ENCODE data around the gene POLR3C. TPM values are rescaled to one million over a fixed set of nuclear protein-coding genes. Genes with fewer than 3 reads are reported as not detected.
A peak's percentile ranks its signal among the peaks of the same experiment; 100 is the strongest.

The POLR3C gene
- total RNA-seq, 2 donors from 2014 or later, result 20.4 to 22.2 TPM

GRCh38 chr1:145845144-145845513 lies 21.1 kb downstream of the POLR3C start:
- H3K9me3 Mint-ChIP-seq, result no peaks in the 10 kb centered on the region
- ATAC-seq (replicated peaks), result peak; percentile 51
- H3K4me1 Mint-ChIP-seq, result peaks cover 4% of the 10 kb centered on the region
- H3K36me3 Mint-ChIP-seq (ENCODE audit: low read depth), result peaks cover 31% of the 10 kb centered on the region
- no peak overlapping the region for H3K4me3 Mint-ChIP-seq
- H3K27me3 Mint-ChIP-seq, result no peaks in the 10 kb centered on the region
- no peak overlapping the region for H3K27ac Mint-ChIP-seq

GRCh38 chr1:145845514-145846161 lies 21.6 kb downstream of the POLR3C start, which contains the start of gene NUDT17:
Gene NUDT17, plus strand, starts transcription at chr1:145845630. Its CDS starts 11 bp downstream, at chr1:145845641.
- Mint-ChIP-seq H3K4me3 (no peak within 1 kb of the TSS), H3K27ac (peak within 1 kb of the TSS; percentile 74), H3K27me3 (no peaks in the 10 kb centered on the region), H3K36me3 (ENCODE audit: low read depth) (peaks cover 31% of the 10 kb centered on the region), H3K4me1 (peaks cover 4% of the 10 kb centered on the region), H3K9me3 (no peaks in the 10 kb centered on the region)
- ATAC-seq (replicated peaks), result peak; percentile 90

GRCh38 chr1:145846201-145846612 lies 22.2 kb downstream of the POLR3C start:
- peaks cover 31% of the 10 kb centered on the region for H3K36me3 Mint-ChIP-seq (ENCODE audit: low read depth)
- peak overlapping the region; percentile 74 for H3K27ac Mint-ChIP-seq
- peaks cover 4% of the 10 kb centered on the region for H3K4me1 Mint-ChIP-seq
- peak; percentile 39 for ATAC-seq (replicated peaks)
- H3K9me3 Mint-ChIP-seq, result no peaks in the 10 kb centered on the region
- H3K4me3 Mint-ChIP-seq, result no peak overlapping the region
- no peaks in the 10 kb centered on the region for H3K27me3 Mint-ChIP-seq

- Mint-ChIP-seq H3K4me3 (no peak overlapping the region), H3K27ac (no peak overlapping the region), H3K27me3 (no peaks in the 10 kb centered on the region), H3K9me3 (no peaks in the 10 kb centered on the region), H3K36me3 (ENCODE audit: low read depth) (peaks cover 27% of the 10 kb centered on the region), H3K4me1 (peaks cover 4% of the 10 kb centered on the region)
- no peak for ATAC-seq (replicated peaks)
These were observed 23.8 kb downstream of the POLR3C start for GRCh38 chr1:145847827-145848226.

GRCh38 chr1:145849356-145850160 lies 25.6 kb downstream of the POLR3C start:
- Mint-ChIP-seq H3K36me3 (ENCODE audit: low read depth) (peaks cover 44% of the 10 kb centered on the region), H3K4me3 (no peak overlapping the region), H3K9me3 (no peaks in the 10 kb centered on the region), H3K27ac (peak overlapping the region; percentile 31), H3K27me3 (no peaks in the 10 kb centered on the region), H3K4me1 (peaks cover 4% of the 10 kb centered on the region)
- no peak for ATAC-seq (replicated peaks)

- H3K4me1 Mint-ChIP-seq, result peaks cover 14% of the 10 kb centered on the region
These were observed 31.5 kb downstream of the POLR3C start for GRCh38 chr1:145855426-145855948.

GRCh38 chr1:145857170-145857569 lies 33.2 kb downstream of the POLR3C start:
- ATAC-seq (replicated peaks), result no peak
- Mint-ChIP-seq H3K36me3 (ENCODE audit: low read depth) (peaks cover 46% of the 10 kb centered on the region), H3K4me1 (peaks cover 14% of the 10 kb centered on the region), H3K27me3 (no peaks in the 10 kb centered on the region), H3K4me3 (no peak overlapping the region), H3K27ac (no peak overlapping the region), H3K9me3 (no peaks in the 10 kb centered on the region)

More at GRCh38 chr1:145855426-145855948, 31.5 kb downstream of the POLR3C start:
- Mint-ChIP-seq H3K27ac (peak overlapping the region; percentile 21), H3K27me3 (no peaks in the 10 kb centered on the region), H3K36me3 (ENCODE audit: low read depth) (peaks cover 58% of the 10 kb centered on the region), H3K9me3 (no peaks in the 10 kb centered on the region), H3K4me3 (peak overlapping the region; percentile 9)
- no peak for ATAC-seq (replicated peaks)

- no peaks in the 10 kb centered on the region for H3K9me3 Mint-ChIP-seq
- H3K4me1 Mint-ChIP-seq, result peaks cover 14% of the 10 kb centered on the region
- H3K36me3 Mint-ChIP-seq (ENCODE audit: low read depth), result peaks cover 34% of the 10 kb centered on the region
- peak overlapping the region; percentile 90 for H3K4me3 Mint-ChIP-seq
- ATAC-seq (replicated peaks), result peak; percentile 25
- H3K27me3 Mint-ChIP-seq, result no peaks in the 10 kb centered on the region
- peak overlapping the region; percentile 78 for H3K27ac Mint-ChIP-seq
These were observed 34.4 kb downstream of the POLR3C start for GRCh38 chr1:145858238-145858900.

- H3K36me3 Mint-ChIP-seq (ENCODE audit: low read depth), result peaks cover 28% of the 10 kb centered on the region
- no peaks in the 10 kb centered on the region for H3K9me3 Mint-ChIP-seq
- peak; percentile 90 for ATAC-seq (replicated peaks)
- peak within 1 kb of the TSS; percentile 90 for H3K4me3 Mint-ChIP-seq
- H3K27ac Mint-ChIP-seq, result peak within 1 kb of the TSS; percentile 78
- no peaks in the 10 kb centered on the region for H3K27me3 Mint-ChIP-seq
- peaks cover 14% of the 10 kb centered on the region for H3K4me1 Mint-ChIP-seq
These were observed 35.0 kb downstream of the POLR3C start, which contains the start of gene PIAS3 for GRCh38 chr1:145858901-145859490. Gene PIAS3, minus strand, starts transcription at chr1:145859081. Its CDS starts 91 bp downstream, at chr1:145858990.

GRCh38 chr1:145859491-145860023 lies 35.6 kb downstream of the POLR3C start:
- Mint-ChIP-seq H3K27me3 (no peaks in the 10 kb centered on the region), H3K4me1 (peaks cover 14% of the 10 kb centered on the region), H3K9me3 (no peaks in the 10 kb centered on the region), H3K4me3 (peak overlapping the region; percentile 90), H3K36me3 (ENCODE audit: low read depth) (peaks cover 22% of the 10 kb centered on the region), H3K27ac (peak overlapping the region; percentile 78)
- peak; percentile 85 for ATAC-seq (replicated peaks)

- Mint-ChIP-seq H3K4me3 (no peak overlapping the region), H3K36me3 (ENCODE audit: low read depth) (no peaks in the 10 kb centered on the region), H3K4me1 (no peaks in the 10 kb centered on the region), H3K27me3 (no peaks in the 10 kb centered on the region), H3K9me3 (no peaks in the 10 kb centered on the region), H3K27ac (no peak overlapping the region)
- no peak for ATAC-seq (replicated peaks)
These were observed 39.5 kb downstream of the POLR3C start for GRCh38 chr1:145863282-145864018.

- Mint-ChIP-seq H3K36me3 (ENCODE audit: low read depth) (no peaks in the 10 kb centered on the region), H3K27ac (no peak overlapping the region), H3K4me1 (peaks cover 5% of the 10 kb centered on the region), H3K4me3 (no peak overlapping the region), H3K9me3 (no peaks in the 10 kb centered on the region), H3K27me3 (peaks cover 4% of the 10 kb centered on the region)
- no peak for ATAC-seq (replicated peaks)
These were observed 44.2 kb downstream of the POLR3C start for GRCh38 chr1:145868232-145868631.
